PFSK-1 (cell line): ENCODE data around the gene SCYGR6.

Experiments
- POLR2AphosphoS5 ChIP-seq: IDR thresholded peaks from 2 replicates; pipeline ENCODE4 v1.6.1; 2012; ENCODE audit warnings: low read depth, mild to moderate bottlenecking, control low read depth, low read length, moderate library complexity
- SIN3A ChIP-seq: IDR thresholded peaks from 2 replicates; pipeline ENCODE4 v1.6.1; 2012; ENCODE audit warnings: mild to moderate bottlenecking, low read length, moderate library complexity, borderline replicate concordance; ENCODE audit not compliant: insufficient read depth

DNA sequence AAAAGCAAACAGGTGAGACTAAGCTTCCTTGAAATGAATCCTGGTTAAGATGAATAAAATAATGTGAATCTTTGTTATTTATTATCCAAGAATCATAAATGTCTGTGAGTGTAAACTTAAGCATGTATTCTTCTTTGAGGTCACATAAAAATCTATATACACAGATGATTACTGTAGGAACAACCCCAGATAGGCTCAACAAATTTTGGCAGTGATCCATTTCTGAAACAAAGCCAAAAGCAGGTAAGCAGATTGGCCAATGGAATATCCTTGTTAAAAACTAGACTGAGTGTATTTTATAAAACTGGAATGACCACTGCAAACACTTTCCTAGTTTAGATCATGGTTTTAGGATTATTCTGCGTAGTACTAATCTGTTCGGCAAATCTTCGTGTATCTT lies 46.6 kb downstream of the SCYGR6 start:
- no peak for TF ChIP-seq POLR2AphosphoS5
- TF ChIP-seq SIN3A, result no peak
